ENCODE measurements around the gene CYB5RL. TPM values are rescaled to one million over a fixed set of nuclear protein-coding genes. Genes with fewer than 3 reads are reported as not detected.

The CYB5RL gene
- total and polyA plus RNA-seq, 2 donors (not counting 3 experiments of a cell fraction or from before 2014, with no cell fraction given) = 5.8 to 8.6 TPM

DNA sequence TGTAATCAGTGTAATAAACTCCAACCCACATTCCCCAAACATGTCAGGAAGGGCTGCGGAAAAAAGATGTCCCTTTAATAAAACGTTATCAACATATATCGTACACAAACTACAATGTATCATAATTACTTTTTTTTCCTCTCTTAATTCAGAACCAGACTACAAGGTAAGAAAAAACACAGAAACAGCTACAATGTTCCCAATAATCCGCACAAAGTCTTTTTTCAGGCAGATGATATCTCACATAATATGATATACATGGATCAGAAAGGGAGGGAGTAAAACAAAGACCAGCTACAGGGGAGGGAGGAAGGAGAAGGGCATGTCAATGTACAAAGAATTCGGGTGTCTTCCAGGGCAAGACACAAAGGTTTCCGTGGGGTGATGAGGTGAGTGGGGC lies 25.5 kb upstream of the CYB5RL start:
- Histone ChIP-seq H3K4me2 (ENCODE audit: insufficient read depth, low read length) (no peak overlapping the region), H3K9ac (replicated peaks; ENCODE audit: extremely low read depth, insufficient read depth, low read length) (no peak overlapping the region), H3K27me3 (ENCODE audit: control insufficient read depth in 2 of 2, insufficient read depth in 2 of 2, low read length in 2 of 2) (no peaks in the 10 kb centered on the region), H3K27ac (ENCODE audit: insufficient read depth, low read depth, low read length) (no peak overlapping the region), H3K36me3 (ENCODE audit: control insufficient read depth in 2 of 2, extremely low read depth in 1 of 2, insufficient read depth in 2 of 2, low read length in 2 of 2) (peaks cover 3 to 11% of the 10 kb centered on the region in 2 experiments), H3K9me3 (replicated peaks; ENCODE audit: control insufficient read depth, insufficient read depth, low read length) (no peaks in the 10 kb centered on the region), H4K20me1 (replicated peaks; ENCODE audit: control insufficient read depth, extremely low read depth, insufficient read depth, low read length) (no peaks in the 10 kb centered on the region), H3K79me2 (ENCODE audit: control insufficient read depth, insufficient read depth, low read length) (no peaks in the 10 kb centered on the region), H3K4me1 (ENCODE audit: control insufficient read depth, extremely low read depth, insufficient read depth, low read length) (no peaks in the 10 kb centered on the region), H3K4me3 (replicated peaks in 1 of 3; ENCODE audit: insufficient read depth in 1 of 3, low read depth in 1 of 3, low read length in 3 of 3) (no peak overlapping the region), H3K9me1 (replicated peaks; ENCODE audit: control insufficient read depth, extremely low read depth, insufficient read depth, low read length) (no peaks in the 10 kb centered on the region), H2AFZ (ENCODE audit: low read depth, low read length) (no peak overlapping the region)
- TF ChIP-seq GATA2 (IDR thresholded peaks at IDR 0.05; ENCODE audit: insufficient read depth, insufficient read length, low read depth, low read length) (no peak), FOS (IDR thresholded peaks at IDR 0.05; ENCODE audit: borderline replicate concordance, insufficient read depth, low read length) (no peak), EZH2 (IDR thresholded peaks at IDR 0.05; ENCODE audit: borderline replicate concordance, low read depth, low read length, severe bottlenecking) (no peak), POLR2A (IDR thresholded peaks at IDR 0.05; ENCODE audit: low read depth, low read length) (no peak), MYC (IDR thresholded peaks at IDR 0.05; ENCODE audit: low read depth, low read length) (no peak), CTCF (IDR thresholded peaks at IDR 0.05; ENCODE audit: extremely low read depth in 1 of 2, insufficient read depth in 1 of 2, low read depth in 1 of 2, low read length in 2 of 2) (no peak), POLR2AphosphoS5 (IDR thresholded peaks at IDR 0.05; ENCODE audit: insufficient read depth, low read depth, low read length) (no peak), JUN (IDR thresholded peaks at IDR 0.05; ENCODE audit: borderline replicate concordance, insufficient read depth, insufficient read length, low read depth) (no peak), MAX (IDR thresholded peaks at IDR 0.05; ENCODE audit: insufficient read depth, insufficient read length) (no peak)
- TSS peak; percentile 51 for BruUV-seq (replicated peaks)
- intact Hi-C loops (cut with micrococcal nuclease) = no loop called here
- dilution Hi-C loops (cut with MboI; ENCODE audit: extremely low pct_ligation_motif_present, low sequenced_read_pairs) = no loop called here
- FAIRE-seq = no peak
- ChIA-PET POLR2A (no interaction called here), CTCF (no interaction called here)
- DNase-seq (ENCODE audit: low read depth, low spot score) = no peak

All from endothelial cell of umbilical vein (primary cell).